GM12878 (cell line): ENCODE results near the gene IL23R.

Experiments used
- CEBPB ChIP-seq, 2 experiments: fragments of 150-350 bp in 1 of 2; IDR thresholded peaks; 2 replicates each; pipeline ENCODE4 v1.6.1; 2012 to 2014; ENCODE audit warnings: low read depth in 2 of 2, low read length in 2 of 2, borderline replicate concordance in 1 of 2, inconsistent platforms in 1 of 2
- KDM1A ChIP-seq: fragments of 200-600 bp; sonication (generic); IDR thresholded peaks from 2 replicates; pipeline ENCODE4 v1.6.1; 2016; ENCODE audit warnings: borderline replicate concordance
- POLR2A ChIP-seq: IDR thresholded peaks from 2 replicates; pipeline ENCODE4 v1.6.1; 2011; ENCODE audit warnings: low read depth, mild to moderate bottlenecking, low read length
- POU2F2 ChIP-seq: IDR thresholded peaks from 3 replicates; pipeline ENCODE4 v1.6.1; 2011; ENCODE audit warnings: low read depth, mild to moderate bottlenecking, low read length, borderline replicate concordance
- ZNF207 ChIP-seq: fragments of 450-650 bp; IDR thresholded peaks from 2 replicates; pipeline ENCODE4 v1.6.1; 2014; ENCODE audit warnings: antibody characterized with exemption, mild to moderate bottlenecking, borderline replicate concordance
- TF ChIP-seq, protein P1 (sequence below), 3 experiments: IDR thresholded peaks in 2 of 3; conservative IDR thresholded peaks in 1 of 3; 2 replicates each; pipeline ENCODE4 v1.5.1; 2011; ENCODE audit warnings: low read depth in 3 of 3, low read length in 3 of 3, mild to moderate bottlenecking in 3 of 3, control low read depth in 2 of 3, moderate library complexity in 2 of 3, inconsistent platforms in 1 of 3, mixed read lengths in 1 of 3; ENCODE audit not compliant: control insufficient read depth in 2 of 3, insufficient read depth in 1 of 3; ENCODE audit errors: extremely low read depth in 1 of 3

DNA sequence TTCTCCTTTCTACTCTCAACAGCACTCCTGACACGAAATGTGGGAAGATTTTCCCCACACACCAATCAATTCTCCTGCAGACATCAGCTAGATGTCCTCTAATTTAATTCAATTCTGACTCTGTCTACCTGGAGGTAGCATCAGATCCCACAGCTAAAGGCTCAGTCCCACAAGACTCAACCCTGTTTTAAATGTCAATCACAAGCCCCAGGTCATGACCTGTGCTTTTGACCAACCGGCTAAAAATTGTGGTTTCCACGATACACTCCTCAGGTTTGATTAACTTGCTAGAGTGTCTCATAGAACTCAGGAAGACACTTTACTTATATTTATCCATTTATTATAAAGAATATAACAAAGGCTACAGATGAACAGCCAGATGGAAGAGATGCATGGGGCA lies 27.4 kb downstream of the IL23R start:
- TF ChIP-seq ZNF207 (no peak), CEBPB (IDR thresholded peaks at IDR 0.05; ENCODE audit: borderline replicate concordance in 1 of 2, low read depth in 2 of 2, low read length in 2 of 2) (no peak), KDM1A (no peak), POLR2A (no peak), POU2F2 (no peak)
- TF ChIP-seq, protein P1, sequence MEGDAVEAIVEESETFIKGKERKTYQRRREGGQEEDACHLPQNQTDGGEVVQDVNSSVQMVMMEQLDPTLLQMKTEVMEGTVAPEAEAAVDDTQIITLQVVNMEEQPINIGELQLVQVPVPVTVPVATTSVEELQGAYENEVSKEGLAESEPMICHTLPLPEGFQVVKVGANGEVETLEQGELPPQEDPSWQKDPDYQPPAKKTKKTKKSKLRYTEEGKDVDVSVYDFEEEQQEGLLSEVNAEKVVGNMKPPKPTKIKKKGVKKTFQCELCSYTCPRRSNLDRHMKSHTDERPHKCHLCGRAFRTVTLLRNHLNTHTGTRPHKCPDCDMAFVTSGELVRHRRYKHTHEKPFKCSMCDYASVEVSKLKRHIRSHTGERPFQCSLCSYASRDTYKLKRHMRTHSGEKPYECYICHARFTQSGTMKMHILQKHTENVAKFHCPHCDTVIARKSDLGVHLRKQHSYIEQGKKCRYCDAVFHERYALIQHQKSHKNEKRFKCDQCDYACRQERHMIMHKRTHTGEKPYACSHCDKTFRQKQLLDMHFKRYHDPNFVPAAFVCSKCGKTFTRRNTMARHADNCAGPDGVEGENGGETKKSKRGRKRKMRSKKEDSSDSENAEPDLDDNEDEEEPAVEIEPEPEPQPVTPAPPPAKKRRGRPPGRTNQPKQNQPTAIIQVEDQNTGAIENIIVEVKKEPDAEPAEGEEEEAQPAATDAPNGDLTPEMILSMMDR (IDR thresholded peaks at IDR 0.05 in 2 of 3, conservative IDR thresholded peaks at IDR 0.05 in 1 of 3; ENCODE audit: control insufficient read depth in 2 of 3, extremely low read depth in 1 of 3, insufficient read depth in 1 of 3, low read depth in 3 of 3, low read length in 3 of 3) = no peak
